K562 (cell line): ENCODE results near the gene NET1. TPM values are rescaled to one million over a fixed set of nuclear protein-coding genes. Genes with fewer than 3 reads are reported as not detected.

Experiments used
- CREBBP ChIP-seq: IDR thresholded peaks from one replicate; pipeline ENCODE4 v1.6.1; 2012; ENCODE audit warnings: low read depth, mild to moderate bottlenecking, control low read depth, inconsistent platforms, low read length
- EWSR1 ChIP-seq: fragments of 450-650 bp; IDR thresholded peaks from 2 replicates; pipeline ENCODE4 v1.6.1; 2018; ENCODE audit warnings: borderline replicate concordance, mild to moderate bottlenecking, low read depth, moderate library complexity; ENCODE audit not compliant: partially characterized antibody
- GTF2E2 ChIP-seq: fragments of 200-800 bp; sonication (Bioruptor generic); IDR thresholded peaks from 2 replicates; pipeline ENCODE4 v1.6.1; 2016; ENCODE audit warnings: missing genetic modification characterization, missing compliant biosample characterization
- HBP1 ChIP-seq: fragments of 450-650 bp; formaldehyde crosslinking; IDR thresholded peaks from 2 replicates; pipeline ENCODE4 v1.4.0; 2022; ENCODE audit warnings: missing genetic modification characterization
- MCM7 ChIP-seq, 2 experiments: fragments of 450-650 bp; IDR thresholded peaks; 2 replicates each; pipeline ENCODE4 v1.6.1; 2016 to 2018
- MIER1 ChIP-seq: fragments of 450-650 bp; IDR thresholded peaks from 2 replicates; pipeline ENCODE4 v1.6.1; 2016; ENCODE audit warnings: antibody characterized with exemption, mild to moderate bottlenecking, low read depth
- NCOA4 ChIP-seq: fragments of 450-650 bp; IDR thresholded peaks from 2 replicates; pipeline ENCODE4 v1.6.1; 2018; ENCODE audit warnings: mild to moderate bottlenecking; ENCODE audit not compliant: partially characterized antibody
- NFIC ChIP-seq: fragments of 450-650 bp; IDR thresholded peaks from 2 replicates; pipeline ENCODE4 v1.6.1; 2017; ENCODE audit warnings: mild to moderate bottlenecking, inconsistent platforms
- PHF20 ChIP-seq: fragments of 450-650 bp; IDR thresholded peaks from 2 replicates; pipeline ENCODE4 v1.6.1; 2018; ENCODE audit not compliant: partially characterized antibody
- SIN3A ChIP-seq, 2 experiments: fragments of 150-350 bp in 1 of 2; IDR thresholded peaks; 2 replicates each; pipeline ENCODE4 v1.6.1; 2011 to 2016; ENCODE audit warnings: borderline replicate concordance in 2 of 2, low read depth in 2 of 2, low read length in 2 of 2, mild to moderate bottlenecking in 2 of 2, moderate library complexity in 2 of 2; ENCODE audit not compliant: control insufficient read depth in 1 of 2
- SP2 ChIP-seq: IDR thresholded peaks from 2 replicates; pipeline ENCODE4 v1.6.1; 2011; ENCODE audit warnings: mild to moderate bottlenecking, low read depth, low read length, moderate library complexity; ENCODE audit not compliant: poor library complexity, severe bottlenecking; ENCODE audit errors: extremely low read depth
- TAF9B ChIP-seq: fragments of 450-650 bp; IDR thresholded peaks from 2 replicates; pipeline ENCODE4 v1.6.1; 2018; ENCODE audit warnings: mild to moderate bottlenecking; ENCODE audit not compliant: partially characterized antibody
- ZC3H4 ChIP-seq: sonication (generic); formaldehyde crosslinking; IDR thresholded peaks from 2 replicates; pipeline ENCODE4 v1.9.0; 2021; ENCODE audit warnings: missing genetic modification reagents, borderline replicate concordance
- ZNF217 ChIP-seq: sonication (generic); formaldehyde crosslinking; IDR thresholded peaks from 2 replicates; pipeline ENCODE4 v1.8.0; 2022; ENCODE audit warnings: mild to moderate bottlenecking, missing genetic modification reagents
- ZNF282 ChIP-seq: sonication (generic); formaldehyde crosslinking; IDR thresholded peaks from 2 replicates; pipeline ENCODE4 v1.8.1; 2023; ENCODE audit warnings: missing genetic modification reagents
- ZNF311 ChIP-seq: fragments of 250-450 bp; sonication (Bioruptor Pico); IDR thresholded peaks from 2 replicates; pipeline ENCODE4 v1.4.0; 2020; ENCODE audit warnings: mild to moderate bottlenecking, moderate library complexity
- ZNF740 ChIP-seq, 3 experiments: fragments of 200-800 bp in 1 of 3; sonication (Bioruptor generic) in 1 of 3; sonication (generic) in 1 of 3; formaldehyde crosslinking in 1 of 3; IDR thresholded peaks; 2 replicates each; pipeline versions ENCODE4 v1.6.1 to v1.8.0; 2016 to 2022; ENCODE audit warnings: mild to moderate bottlenecking in 2 of 3, missing compliant biosample characterization in 2 of 3, missing genetic modification characterization in 2 of 3, missing genetic modification reagents in 1 of 3
- polyA plus RNA-seq, 8 experiments: library from polyadenylated mRNA; depleted of rRNA in 4 of 8; stranded (reverse) in 5 of 8; unstranded in 3 of 8; fragments of >200 nt; fragmentation: Nextera tagmentation in 2 of 8; fragmentation: Illumina TruSeq in 1 of 8; extraction: Ambion mirVana in 2 of 8; extraction: Trizol in 1 of 8; gene quantifications; 2 replicates each; pipeline versions ENCODE4 v1.2.1 to v1.2.3, GENCODE V29; 2011 to 2014; ENCODE audit warnings: inconsistent platforms in 1 of 8, missing spikeins in 1 of 8
- total RNA-seq, 7 experiments: library from RNA; depleted of rRNA in 6 of 7; stranded (reverse); fragments of >200 nt in 6 of 7; fragmentation: Illumina TruSeq in 2 of 7; extraction: Trizol in 2 of 7; gene quantifications; 2 replicates each; pipeline versions ENCODE4 v1.2.1 to v1.2.3, GENCODE V29; 2011 to 2021; ENCODE audit warnings: low replicate concordance in 1 of 7
- TF ChIP-seq, protein P1 (sequence below): sonication (generic); formaldehyde crosslinking; IDR thresholded peaks from 2 replicates; pipeline ENCODE4 v1.8.0; 2022; ENCODE audit warnings: mild to moderate bottlenecking, missing genetic modification reagents, borderline replicate concordance
- TF ChIP-seq, protein P2 (sequence below): fragments of 450-650 bp; IDR thresholded peaks from 2 replicates; pipeline ENCODE4 v1.6.1; 2017; ENCODE audit warnings: mild to moderate bottlenecking, moderate library complexity
- TF ChIP-seq, protein P3 (sequence below): fragments of 250-450 bp; sonication (Bioruptor Pico); IDR thresholded peaks from 2 replicates; pipeline ENCODE4 v1.4.0; 2020; ENCODE audit warnings: borderline replicate concordance

NET1 gene
- total and polyA plus RNA-seq, 9 of the 15 experiments (the other 6 are each of a cell fraction or from before 2014, with no cell fraction given) = 47.4 to 258 (median 106) TPM

GRCh38 chr10:5477948-5478693 lies 65.8 kb downstream of the NET1 start (continued):
- TF ChIP-seq, protein P1, sequence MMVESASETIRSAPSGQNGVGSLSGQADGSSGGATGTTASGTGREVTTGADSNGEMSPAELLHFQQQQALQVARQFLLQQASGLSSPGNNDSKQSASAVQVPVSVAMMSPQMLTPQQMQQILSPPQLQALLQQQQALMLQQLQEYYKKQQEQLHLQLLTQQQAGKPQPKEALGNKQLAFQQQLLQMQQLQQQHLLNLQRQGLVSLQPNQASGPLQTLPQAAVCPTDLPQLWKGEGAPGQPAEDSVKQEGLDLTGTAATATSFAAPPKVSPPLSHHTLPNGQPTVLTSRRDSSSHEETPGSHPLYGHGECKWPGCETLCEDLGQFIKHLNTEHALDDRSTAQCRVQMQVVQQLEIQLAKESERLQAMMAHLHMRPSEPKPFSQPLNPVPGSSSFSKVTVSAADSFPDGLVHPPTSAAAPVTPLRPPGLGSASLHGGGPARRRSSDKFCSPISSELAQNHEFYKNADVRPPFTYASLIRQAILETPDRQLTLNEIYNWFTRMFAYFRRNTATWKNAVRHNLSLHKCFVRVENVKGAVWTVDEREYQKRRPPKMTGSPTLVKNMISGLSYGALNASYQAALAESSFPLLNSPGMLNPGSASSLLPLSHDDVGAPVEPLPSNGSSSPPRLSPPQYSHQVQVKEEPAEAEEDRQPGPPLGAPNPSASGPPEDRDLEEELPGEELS (CRISPR knock-in tag) = no peak
- TF ChIP-seq GTF2E2 (tag) (no peak), MCM7 (IDR thresholded peaks at IDR 0.05) (no peak), SP2 (no peak), MIER1 (no peak), HBP1 (no peak), ZNF217 (CRISPR knock-in tag) (no peak), ZNF311 (CRISPR knock-in tag) (no peak), TAF9B (peak; percentile 49), NFIC (no peak), ZNF740 (CRISPR knock-in tag; IDR thresholded peaks at IDR 0.05) (no peak), ZNF740 (tag; IDR thresholded peaks at IDR 0.05) (0 out of 4 replicates have a peak, but pooled peaks have one; percentile 8 to 36), ZC3H4 (CRISPR knock-in tag) (no peak), CREBBP (no peak), NCOA4 (no peak), SIN3A (IDR thresholded peaks at IDR 0.05; ENCODE audit: borderline replicate concordance in 2 of 2, control insufficient read depth in 1 of 2, low read depth in 2 of 2, low read length in 2 of 2) (no peak; a peak in 1 of 4 replicates), PHF20 (no peak), EWSR1 (no peak), ZNF282 (CRISPR knock-in tag) (no peak)
- TF ChIP-seq, protein P2, sequence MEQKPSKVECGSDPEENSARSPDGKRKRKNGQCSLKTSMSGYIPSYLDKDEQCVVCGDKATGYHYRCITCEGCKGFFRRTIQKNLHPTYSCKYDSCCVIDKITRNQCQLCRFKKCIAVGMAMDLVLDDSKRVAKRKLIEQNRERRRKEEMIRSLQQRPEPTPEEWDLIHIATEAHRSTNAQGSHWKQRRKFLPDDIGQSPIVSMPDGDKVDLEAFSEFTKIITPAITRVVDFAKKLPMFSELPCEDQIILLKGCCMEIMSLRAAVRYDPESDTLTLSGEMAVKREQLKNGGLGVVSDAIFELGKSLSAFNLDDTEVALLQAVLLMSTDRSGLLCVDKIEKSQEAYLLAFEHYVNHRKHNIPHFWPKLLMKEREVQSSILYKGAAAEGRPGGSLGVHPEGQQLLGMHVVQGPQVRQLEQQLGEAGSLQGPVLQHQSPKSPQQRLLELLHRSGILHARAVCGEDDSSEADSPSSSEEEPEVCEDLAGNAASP = no peak
- TF ChIP-seq, protein P3, sequence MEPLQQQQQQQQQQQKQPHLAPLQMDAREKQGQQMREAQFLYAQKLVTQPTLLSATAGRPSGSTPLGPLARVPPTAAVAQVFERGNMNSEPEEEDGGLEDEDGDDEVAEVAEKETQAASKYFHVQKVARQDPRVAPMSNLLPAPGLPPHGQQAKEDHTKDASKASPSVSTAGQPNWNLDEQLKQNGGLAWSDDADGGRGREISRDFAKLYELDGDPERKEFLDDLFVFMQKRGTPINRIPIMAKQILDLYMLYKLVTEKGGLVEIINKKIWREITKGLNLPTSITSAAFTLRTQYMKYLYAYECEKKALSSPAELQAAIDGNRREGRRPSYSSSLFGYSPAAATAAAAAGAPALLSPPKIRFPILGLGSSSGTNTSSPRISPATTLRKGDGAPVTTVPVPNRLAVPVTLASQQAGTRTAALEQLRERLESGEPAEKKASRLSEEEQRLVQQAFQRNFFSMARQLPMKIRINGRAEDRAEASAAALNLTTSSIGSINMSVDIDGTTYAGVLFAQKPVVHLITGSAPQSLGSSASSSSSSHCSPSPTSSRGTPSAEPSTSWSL = no peak
